ENCODE measurements around the gene NDUFV2. TPM values are rescaled to one million over a fixed set of nuclear protein-coding genes. Genes with fewer than 3 reads are reported as not detected.

The NDUFV2 gene
- total RNA-seq, 2 experiments from 2014 or later: 230 to 231 TPM

DNA sequence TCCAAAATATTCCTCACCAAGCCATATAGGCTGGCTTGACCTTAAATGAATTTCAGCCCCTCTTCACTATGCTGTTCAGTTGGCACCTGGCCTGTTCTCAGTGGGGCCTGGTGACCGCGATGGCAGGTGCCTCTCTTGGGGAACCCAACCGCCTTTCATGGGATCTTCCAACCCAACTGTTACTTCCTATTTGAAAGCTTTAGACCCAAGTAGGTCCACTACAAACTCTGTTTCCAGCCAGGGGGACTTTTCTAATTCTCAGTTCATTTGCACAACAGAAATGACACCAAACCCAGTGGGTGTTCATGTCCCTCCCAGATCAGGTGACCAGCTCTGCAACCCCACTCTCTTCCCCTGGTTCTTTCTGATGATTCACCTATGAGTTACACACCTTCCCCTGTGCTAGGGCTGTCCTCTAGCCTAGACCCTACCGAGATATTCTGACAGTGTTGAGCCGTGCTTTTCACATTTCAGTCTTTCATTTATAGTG is 35.6 kb upstream of the NDUFV2 start:
- Histone ChIP-seq H3K4me3 (ENCODE audit: low read length) (no peak overlapping the region), H3K4me1 (ENCODE audit: insufficient read depth, low read length) (peaks cover 3% of the 10 kb centered on the region), H3K9me3 (ENCODE audit: control insufficient read depth in 1 of 2, insufficient read depth in 1 of 2, low read length in 2 of 2) (no peaks in the 10 kb centered on the region), H3K36me3 (ENCODE audit: insufficient read depth, low read length) (no peaks in the 10 kb centered on the region), H3K27ac (ENCODE audit: low read depth in 1 of 2, low read length in 2 of 2) (no peak overlapping the region), H3K27me3 (ENCODE audit: control insufficient read depth in 1 of 2, insufficient read depth in 2 of 2, low read length in 2 of 2) (no peaks in the 10 kb centered on the region)
- DNase-seq (peak in 1 of 14 experiments; percentile 43), ATAC-seq (ENCODE audit: poor library complexity) (no peak)
- H3K4me1 Mint-ChIP-seq (ENCODE audit: low read depth): no peaks in the 10 kb centered on the region
- H3K27me3 Mint-ChIP-seq: peaks cover 4% of the 10 kb centered on the region
- ChIA-PET POLR2A (interaction anchor here (0.6 kb wide), 1 partner anchor 70 kb away, joined by 4 read pairs; the partner anchor contains the start of gene ANKRD12), CTCF (no interaction called here)
- intact Hi-C loops (cut with DNase I, micrococcal nuclease): loop anchor here in 1 of 2 experiments (10.0 kb wide), 1 partner anchor 62 kb away; no protein-coding TSS in a partner anchor
- H3K4me3 Mint-ChIP-seq: no peak overlapping the region
- no peak overlapping the region for H3K27ac Mint-ChIP-seq
- no peaks in the 10 kb centered on the region for H3K9me3 Mint-ChIP-seq
- TF ChIP-seq, protein P1, sequence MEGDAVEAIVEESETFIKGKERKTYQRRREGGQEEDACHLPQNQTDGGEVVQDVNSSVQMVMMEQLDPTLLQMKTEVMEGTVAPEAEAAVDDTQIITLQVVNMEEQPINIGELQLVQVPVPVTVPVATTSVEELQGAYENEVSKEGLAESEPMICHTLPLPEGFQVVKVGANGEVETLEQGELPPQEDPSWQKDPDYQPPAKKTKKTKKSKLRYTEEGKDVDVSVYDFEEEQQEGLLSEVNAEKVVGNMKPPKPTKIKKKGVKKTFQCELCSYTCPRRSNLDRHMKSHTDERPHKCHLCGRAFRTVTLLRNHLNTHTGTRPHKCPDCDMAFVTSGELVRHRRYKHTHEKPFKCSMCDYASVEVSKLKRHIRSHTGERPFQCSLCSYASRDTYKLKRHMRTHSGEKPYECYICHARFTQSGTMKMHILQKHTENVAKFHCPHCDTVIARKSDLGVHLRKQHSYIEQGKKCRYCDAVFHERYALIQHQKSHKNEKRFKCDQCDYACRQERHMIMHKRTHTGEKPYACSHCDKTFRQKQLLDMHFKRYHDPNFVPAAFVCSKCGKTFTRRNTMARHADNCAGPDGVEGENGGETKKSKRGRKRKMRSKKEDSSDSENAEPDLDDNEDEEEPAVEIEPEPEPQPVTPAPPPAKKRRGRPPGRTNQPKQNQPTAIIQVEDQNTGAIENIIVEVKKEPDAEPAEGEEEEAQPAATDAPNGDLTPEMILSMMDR (IDR thresholded peaks at IDR 0.05): no peak
- no peaks in the 10 kb centered on the region for H3K36me3 Mint-ChIP-seq (ENCODE audit: low read depth)

DNA sequence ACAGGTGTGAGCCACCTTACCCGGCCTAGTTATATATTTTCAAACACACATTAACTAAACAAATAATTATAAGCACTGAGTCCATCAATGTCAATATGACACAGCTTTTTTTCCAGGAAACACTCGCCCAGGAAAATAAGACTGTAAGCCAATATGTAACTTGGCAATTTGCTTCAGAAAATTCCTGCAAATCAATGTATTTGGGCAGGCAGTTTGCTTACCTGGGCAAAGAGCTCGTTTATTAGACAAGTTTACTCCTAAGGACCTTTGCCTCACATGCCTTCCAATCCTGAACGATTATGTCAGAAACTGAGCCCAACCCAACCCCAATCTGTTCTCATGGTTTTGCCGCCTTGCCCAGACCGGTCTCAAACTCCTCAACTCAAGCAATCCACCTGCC is 34.7 kb upstream of the NDUFV2 start:
- Mint-ChIP-seq H3K36me3 (ENCODE audit: low read depth) (no peaks in the 10 kb centered on the region), H3K27ac (no peak overlapping the region), H3K27me3 (no peaks in the 10 kb centered on the region), H3K9me3 (no peaks in the 10 kb centered on the region), H3K4me1 (ENCODE audit: low read depth) (no peaks in the 10 kb centered on the region), H3K4me3 (no peak overlapping the region)
- no peaks in the 10 kb centered on the region for H3K9me3 ChIP-seq (ENCODE audit: control insufficient read depth in 1 of 2, insufficient read depth in 1 of 2, low read length in 2 of 2)
- CTCF ChIA-PET: no interaction called here
- ATAC-seq (ENCODE audit: poor library complexity) (no peak), DNase-seq (no peak)
- POLR2A ChIA-PET: no interaction called here
- intact Hi-C loops (cut with DNase I, micrococcal nuclease): loop anchor here in 1 of 2 experiments (10.0 kb wide), 1 partner anchor 63 kb away; no protein-coding TSS in a partner anchor
- TF ChIP-seq, protein P1 (IDR thresholded peaks at IDR 0.05): no peak
- H3K4me1 ChIP-seq (ENCODE audit: insufficient read depth, low read length): peaks cover 3% of the 10 kb centered on the region
- no peaks in the 10 kb centered on the region for H3K36me3 ChIP-seq (ENCODE audit: insufficient read depth, low read length)
- no peaks in the 10 kb centered on the region for H3K27me3 ChIP-seq (ENCODE audit: control insufficient read depth in 1 of 2, insufficient read depth in 2 of 2, low read length in 2 of 2)
- no peak overlapping the region for H3K4me3 ChIP-seq (ENCODE audit: low read length)
- H3K27ac ChIP-seq (ENCODE audit: low read depth in 1 of 2, low read length in 2 of 2): no peak overlapping the region

- TF ChIP-seq, protein P1 (IDR thresholded peaks at IDR 0.05): no peak
- POLR2A ChIA-PET: no interaction called here
- Mint-ChIP-seq H3K27me3 (no peaks in the 10 kb centered on the region), H3K36me3 (ENCODE audit: low read depth) (no peaks in the 10 kb centered on the region), H3K27ac (no peak overlapping the region), H3K4me3 (no peak overlapping the region), H3K4me1 (ENCODE audit: low read depth) (no peaks in the 10 kb centered on the region), H3K9me3 (no peaks in the 10 kb centered on the region)
- Histone ChIP-seq H3K4me1 (ENCODE audit: insufficient read depth, low read length) (peaks cover 3% of the 10 kb centered on the region), H3K4me3 (ENCODE audit: low read length) (no peak overlapping the region), H3K27me3 (ENCODE audit: control insufficient read depth in 1 of 2, insufficient read depth in 2 of 2, low read length in 2 of 2) (no peaks in the 10 kb centered on the region), H3K36me3 (ENCODE audit: insufficient read depth, low read length) (no peaks in the 10 kb centered on the region), H3K9me3 (ENCODE audit: control insufficient read depth in 1 of 2, insufficient read depth in 1 of 2, low read length in 2 of 2) (no peaks in the 10 kb centered on the region), H3K27ac (ENCODE audit: low read depth in 1 of 2, low read length in 2 of 2) (no peak overlapping the region)
- DNase-seq: no peak
- intact Hi-C loops (cut with DNase I, micrococcal nuclease): loop anchor here in 1 of 2 experiments (10.0 kb wide), 1 partner anchor 64 kb away; no protein-coding TSS in a partner anchor
- CTCF ChIA-PET: no interaction called here
- ATAC-seq (ENCODE audit: poor library complexity): no peak
Measured at GRCh38 chr18:9068346-9068745, 34.2 kb upstream of the NDUFV2 start.
